H1 (cell line): ENCODE measurements around the gene ZNF469. TPM values are rescaled to one million over a fixed set of nuclear protein-coding genes. Genes with fewer than 3 reads are reported as not detected.

ENCODE experiments used
- CTCF ChIA-PET: fragments of 300-600 bp; sonication (Branson Sonifier 250); formaldehyde crosslinking; loops from one replicate; lab custom pipeline; 2021; ENCODE audit not compliant: partially characterized antibody; lab: Charles Lee
- POLR2A ChIA-PET: fragments of 300-600 bp; sonication (Branson Sonifier 250); formaldehyde crosslinking; loops from one replicate; lab custom pipeline; 2021; ENCODE audit warnings: inconsistent platforms; ENCODE audit not compliant: partially characterized antibody; lab: Charles Lee
- DNase-seq, 2 experiments: peaks; one replicate each; pipeline versions ENCODE4 v3.0.0 to v3.0.0-alpha.2; 2010 to 2022; ENCODE audit warnings: low spot score in 2 of 2, low read depth in 1 of 2, mixed read lengths in 1 of 2
- FAIRE-seq: peaks from 2 replicates; lab custom pipeline; 2011; peaks lifted over from hg19 to GRCh38; lab: Jason Lieb, UNC
- H2AFZ ChIP-seq: 2 replicates; pipeline ENCODE4 v1.8.1; 2012; ENCODE audit warnings: low read length, inconsistent platforms
- H2AK5ac ChIP-seq: 2 replicates; pipeline ENCODE4 v1.6.1; 2013; ENCODE audit warnings: low read depth, low read length
- H2BK120ac ChIP-seq: replicated peaks from 2 replicates; pipeline ENCODE3; 2013; ENCODE audit warnings: low read depth, low read length, inconsistent platforms
- H2BK12ac ChIP-seq: 2 replicates; pipeline ENCODE4 v1.6.1; 2013; ENCODE audit warnings: low read depth, low read length
- H2BK15ac ChIP-seq: 2 replicates; pipeline ENCODE4 v1.6.1; 2013; ENCODE audit warnings: low read length
- H2BK20ac ChIP-seq: 2 replicates; pipeline ENCODE4 v1.6.1; 2013; ENCODE audit warnings: low read length
- H2BK5ac ChIP-seq: 2 replicates; pipeline ENCODE4 v1.6.1; 2013; ENCODE audit warnings: low read depth, low read length
- H3K14ac ChIP-seq: 2 replicates; pipeline ENCODE4 v1.6.1; 2013; ENCODE audit warnings: inconsistent platforms; ENCODE audit not compliant: insufficient read length
- H3K18ac ChIP-seq: 2 replicates; pipeline ENCODE4 v1.6.1; 2013; ENCODE audit warnings: low read length; ENCODE audit errors: extremely low read depth
- H3K23ac ChIP-seq: 2 replicates; pipeline ENCODE4 v1.6.1; 2013; ENCODE audit warnings: inconsistent platforms; ENCODE audit not compliant: insufficient read length
- H3K23me2 ChIP-seq: 2 replicates; pipeline ENCODE4 v1.6.1; 2013; ENCODE audit warnings: low read depth, low read length
- H3K27ac ChIP-seq: 2 replicates; pipeline ENCODE4 v1.6.1; 2011; ENCODE audit warnings: low read depth, low read length, inconsistent platforms
- H3K27me3 ChIP-seq, 4 experiments: replicated peaks in 1 of 4; 1 replicate in 1 of 4; 2 replicates in 3 of 4; pipeline versions ENCODE4 v1.6.1 to v1.8.1; 2011 to 2013; ENCODE audit warnings: low read length in 3 of 4, mild to moderate bottlenecking in 3 of 4, inconsistent platforms in 2 of 4, mixed read lengths in 2 of 4, moderate library complexity in 1 of 4; ENCODE audit not compliant: control insufficient read depth in 3 of 4, insufficient read depth in 3 of 4; ENCODE audit errors: extremely low read depth in 1 of 4
- H3K36me3 ChIP-seq, 4 experiments: 2 replicates each; pipeline versions ENCODE4 v1.6.1 to v1.8.1; 2011 to 2013; ENCODE audit warnings: mild to moderate bottlenecking in 4 of 4, low read length in 3 of 4, moderate library complexity in 2 of 4, control low read depth in 1 of 4, inconsistent platforms in 1 of 4; ENCODE audit not compliant: insufficient read depth in 4 of 4, control insufficient read depth in 2 of 4
- H3K4ac ChIP-seq: replicated peaks from 2 replicates; pipeline ENCODE3; 2013; ENCODE audit warnings: low read length, low read depth, mixed read lengths, inconsistent platforms; ENCODE audit not compliant: insufficient read length
- H3K4me1 ChIP-seq, 4 experiments: replicated peaks in 1 of 4; 1 replicate in 1 of 4; 2 replicates in 3 of 4; pipeline versions ENCODE4 v1.6.1 to v1.8.1; 2011 to 2013; ENCODE audit warnings: low read length in 3 of 4, inconsistent platforms in 2 of 4, mixed read lengths in 1 of 4; ENCODE audit not compliant: insufficient read depth in 4 of 4, control insufficient read depth in 3 of 4
- H3K4me2 ChIP-seq, 2 experiments: 2 replicates each; pipeline versions ENCODE4 v1.6.1 to v1.8.1; 2011 to 2013; ENCODE audit warnings: low read depth in 2 of 2, low read length in 2 of 2, control low read depth in 1 of 2, inconsistent platforms in 1 of 2, mild to moderate bottlenecking in 1 of 2; ENCODE audit not compliant: insufficient read depth in 1 of 2
- H3K4me3 ChIP-seq, 4 experiments: fragments of 200-600, 300-600 bp in 1 of 4; sonication (generic), shearing (Covaris generic), sonication (Bioruptor Twin) in 1 of 4; 2 replicates each; pipeline versions ENCODE4 v1.5.1 to v1.8.1; 2011 to 2016; ENCODE audit warnings: low read length in 4 of 4, low read depth in 3 of 4, control low read depth in 2 of 4, inconsistent platforms in 2 of 4, mild to moderate bottlenecking in 2 of 4, mixed read lengths in 1 of 4, moderate library complexity in 1 of 4; ENCODE audit not compliant: insufficient read depth in 2 of 4; ENCODE audit errors: extremely low read depth in 1 of 4
- H3K56ac ChIP-seq: replicated peaks from 2 replicates; pipeline ENCODE3; 2013; ENCODE audit warnings: low read depth, mild to moderate bottlenecking, mixed read lengths, low read length, inconsistent platforms; ENCODE audit not compliant: insufficient read length
- H3K79me1 ChIP-seq: 2 replicates; pipeline ENCODE4 v1.6.1; 2013; ENCODE audit warnings: low read depth, low read length, control low read depth
- H3K79me2 ChIP-seq, 2 experiments: 2 replicates each; pipeline versions ENCODE4 v1.6.1 to v1.8.1; 2012 to 2013; ENCODE audit warnings: low read length in 2 of 2, mild to moderate bottlenecking in 2 of 2, inconsistent platforms in 1 of 2; ENCODE audit not compliant: insufficient read depth in 2 of 2, control insufficient read depth in 1 of 2
- H3K9ac ChIP-seq, 4 experiments: replicated peaks in 1 of 4; 1 replicate in 1 of 4; 2 replicates in 3 of 4; pipeline versions ENCODE4 v1.6.1 to v1.8.1; 2011 to 2013; ENCODE audit warnings: low read depth in 3 of 4, low read length in 3 of 4, control low read depth in 2 of 4, mild to moderate bottlenecking in 2 of 4, moderate library complexity in 2 of 4, inconsistent platforms in 1 of 4; ENCODE audit errors: extremely low read depth in 1 of 4
- H3K9me3 ChIP-seq, 2 experiments: 2 replicates each; pipeline versions ENCODE4 v1.6.1 to v1.8.1; 2012 to 2013; ENCODE audit warnings: mild to moderate bottlenecking in 2 of 2, moderate library complexity in 2 of 2, control low read depth in 1 of 2, inconsistent platforms in 1 of 2, low read depth in 1 of 2, low read length in 1 of 2, mixed read lengths in 1 of 2; ENCODE audit not compliant: insufficient read depth in 2 of 2
- H4K20me1 ChIP-seq, 2 experiments: replicated peaks in 1 of 2; 2 replicates each; pipeline versions ENCODE3 to v1.8.1; 2011 to 2013; ENCODE audit warnings: inconsistent platforms in 2 of 2, low read length in 2 of 2, mild to moderate bottlenecking in 1 of 2; ENCODE audit not compliant: insufficient read depth in 2 of 2, control insufficient read depth in 1 of 2
- H4K5ac ChIP-seq: 2 replicates; pipeline ENCODE4 v1.6.1; 2013; ENCODE audit warnings: low read length, low read depth, mixed read lengths, inconsistent platforms; ENCODE audit not compliant: insufficient read length
- H4K8ac ChIP-seq: 2 replicates; pipeline ENCODE4 v1.8.0; 2013; ENCODE audit warnings: mild to moderate bottlenecking, moderate library complexity, low read length, inconsistent platforms; ENCODE audit not compliant: insufficient read depth; ENCODE audit errors: extremely low read depth
- H4K91ac ChIP-seq: replicated peaks from 2 replicates; pipeline ENCODE3; 2013; ENCODE audit warnings: low read length, mixed read lengths, inconsistent platforms; ENCODE audit not compliant: insufficient read length
- WGBS, 2 experiments: shearing (Covaris generic) in 1 of 2; methylation state at CpG; one replicate each; pipeline versions ENCODE4 v1.1.6 to v1.1.7; 2013 to 2015; ENCODE audit warnings: low lambda C conversion rate in 2 of 2, mixed read lengths in 2 of 2, inconsistent platforms in 1 of 2, low coverage in 1 of 2, missing lambda C conversion rate in 1 of 2; ENCODE audit not compliant: insufficient replicate concordance in 2 of 2, insufficient coverage in 1 of 2, insufficient read length in 1 of 2; ENCODE audit errors: extremely low coverage in 1 of 2, missing lambda C conversion rate in 1 of 2; 5-methylcytosine and 5-hydroxymethylcytosine counted together
- polyA plus RNA-seq, 7 experiments: library from polyadenylated mRNA; depleted of rRNA in 3 of 7; stranded (reverse) in 5 of 7; unstranded in 2 of 7; fragments of >200 nt in 5 of 7; fragments of 200-250 nt in 2 of 7; gene quantifications; 1 replicate in 5 of 7; 2 replicates in 1 of 7; 4 replicates in 1 of 7; pipeline versions ENCODE4 v1.2.1 to v1.2.3, GENCODE V29; 2011 to 2013; ENCODE audit warnings: missing spikeins in 2 of 7, mixed read lengths in 2 of 7
- total RNA-seq: library from RNA; stranded (reverse); fragmentation: NEBNext Ultra II Directional; extraction: Animal tissue kit (Norgen Biotek cat#: 25700); gene quantifications from 2 replicates; pipeline ENCODE4 v1.2.1, GENCODE V29; 2021

The ZNF469 gene
- total and polyA plus RNA-seq, 2 of the 8 experiments (the other 6 are each of a cell fraction or from before 2014, with no cell fraction given), result 0.30 to 1.8 TPM

- no peak overlapping the region for H2BK120ac ChIP-seq
- no peak overlapping the region for H3K27ac ChIP-seq
- no peak overlapping the region for H3K4ac ChIP-seq
- no peak overlapping the region for H3K56ac ChIP-seq
- H3K79me2 ChIP-seq, result no peaks in the 10 kb centered on the region
- no peak overlapping the region for H3K9ac ChIP-seq
- H4K5ac ChIP-seq, result no peak overlapping the region
- no peak overlapping the region for H2BK5ac ChIP-seq
- H3K4me2 ChIP-seq, result no peak overlapping the region
- no peak overlapping the region for H3K14ac ChIP-seq
- 91% methylated on average over 25 of the region's 26 CpGs; no CpG with 5 or more reads in 1 of the 2 experiments for WGBS, 2 experiments
- H3K23ac ChIP-seq, result no peak overlapping the region
- FAIRE-seq, result no peak
- H2BK15ac ChIP-seq, result no peak overlapping the region
- peaks cover 5 to 6% of the 10 kb centered on the region in 2 experiments; a peak in 1 of 4 replicates for H3K9me3 ChIP-seq
- ChIA-PET POLR2A (no interaction called here), CTCF (interaction anchor here (1.1 kb wide), 1 partner anchor 10 kb away, joined by 3 read pairs; no protein-coding TSS in a partner anchor)
- no peak for DNase-seq
- 0 out of 2 replicates have a peak overlapping the region, but pooled peaks have one; percentile 38 for H3K18ac ChIP-seq
- no peaks in the 10 kb centered on the region for H3K36me3 ChIP-seq
- H4K8ac ChIP-seq, result no peak overlapping the region
- H2BK12ac ChIP-seq, result peak overlapping the region; percentile 80; the same call in 1 of the 2 replicates
- no peaks in the 10 kb centered on the region for H3K79me1 ChIP-seq
- no peak overlapping the region for H2AK5ac ChIP-seq
- H3K23me2 ChIP-seq, result no peaks in the 10 kb centered on the region
- no peak overlapping the region for H2BK20ac ChIP-seq
- H3K27me3 ChIP-seq, result no peaks in the 10 kb centered on the region
- H3K4me3 ChIP-seq, result no peak overlapping the region
- H4K20me1 ChIP-seq, result no peaks in the 10 kb centered on the region
- peaks cover 0 to 17% (median 9%) of the 10 kb centered on the region in 4 experiments; a peak in 6 of 7 replicates for H3K4me1 ChIP-seq
- peak overlapping the region; percentile 25 for H4K91ac ChIP-seq
- no peak overlapping the region for H2AFZ ChIP-seq
These were observed 25.3 kb upstream of the ZNF469 start for GRCh38 chr16:88357317-88358022.
